CD4-positive, alpha-beta T cell (primary cell): Measurements from ENCODE around the gene PCBP4. TPM values are rescaled to one million over a fixed set of nuclear protein-coding genes. Genes with fewer than 3 reads are reported as not detected.
A peak's percentile ranks its signal among the peaks of the same experiment; 100 is the strongest.

Experiments
- ATAC-seq: fragments of 200-7000 bp; cut with Tn5 transposase; one replicate; pipeline ENCODE4 v1.10.0; 2022; ENCODE audit warnings: mild to moderate bottlenecking; ENCODE audit not compliant: poor library complexity
- CTCF ChIA-PET: fragments of 350-600 bp; sonication (Branson Sonifier 250); formaldehyde crosslinking; loops from one replicate; lab custom pipeline; 2021; ENCODE audit warnings: antibody characterized with exemption, inconsistent platforms; lab: Charles Lee
- POLR2A ChIA-PET: fragments of 350-600 bp; sonication (Branson Sonifier 250); formaldehyde crosslinking; loops from one replicate; lab custom pipeline; 2021; ENCODE audit warnings: antibody characterized with exemption, inconsistent platforms; lab: Charles Lee
- DNase-seq, 14 experiments: peaks; one replicate each; pipeline ENCODE4 v3.0.0-alpha.2; 2013 to 2020; ENCODE audit warnings: mixed read lengths in 2 of 14
- H3K27ac ChIP-seq, 2 donors: one replicate each; pipeline versions ENCODE4 v1.5.1 to v1.7.0; 2013; ENCODE audit warnings: low read length in 2 of 2, low read depth in 1 of 2, mild to moderate bottlenecking in 1 of 2
- H3K27me3 ChIP-seq, 2 experiments: 1 replicate in 1 of 2; 2 replicates in 1 of 2; pipeline versions ENCODE4 v1.6.1 to v1.7.0; 2013; ENCODE audit warnings: low read length in 2 of 2, control low read depth in 1 of 2, mild to moderate bottlenecking in 1 of 2, moderate library complexity in 1 of 2; ENCODE audit not compliant: insufficient read depth in 2 of 2, control insufficient read depth in 1 of 2
- H3K36me3 ChIP-seq: one replicate; pipeline ENCODE4 v1.6.1; 2013; ENCODE audit warnings: low read length, control low read depth; ENCODE audit not compliant: insufficient read depth
- H3K4me1 ChIP-seq: one replicate; pipeline ENCODE4 v1.6.1; 2013; ENCODE audit warnings: low read length, control low read depth; ENCODE audit not compliant: insufficient read depth
- H3K4me3 ChIP-seq: one replicate; pipeline ENCODE4 v1.5.1; 2013; ENCODE audit warnings: mild to moderate bottlenecking, low read length, moderate library complexity
- H3K9me3 ChIP-seq, 2 experiments: 1 replicate in 1 of 2; 2 replicates in 1 of 2; pipeline versions ENCODE4 v1.6.1 to v1.7.0; 2013; ENCODE audit warnings: low read length in 2 of 2, mild to moderate bottlenecking in 2 of 2, control low read depth in 1 of 2, moderate library complexity in 1 of 2; ENCODE audit not compliant: control insufficient read depth in 1 of 2, insufficient read depth in 1 of 2
- H3K27ac Mint-ChIP-seq: one replicate; pipeline ENCODE4 v1.8.0; 2020; ENCODE audit warnings: mixed read lengths
- H3K27me3 Mint-ChIP-seq: one replicate; pipeline ENCODE4 v1.8.0; 2021; ENCODE audit warnings: mixed read lengths
- H3K36me3 Mint-ChIP-seq: one replicate; pipeline ENCODE4 v1.8.0; 2021; ENCODE audit warnings: low read depth, mixed read lengths
- H3K4me1 Mint-ChIP-seq: one replicate; pipeline ENCODE4 v1.8.0; 2021; ENCODE audit warnings: low read depth, mixed read lengths
- H3K4me3 Mint-ChIP-seq: one replicate; pipeline ENCODE4 v1.8.0; 2020; ENCODE audit warnings: mild to moderate bottlenecking, mixed read lengths
- H3K9me3 Mint-ChIP-seq: one replicate; pipeline ENCODE4 v1.8.0; 2020; ENCODE audit warnings: mixed read lengths
- CTCF ChIP-seq: fragments of 200-600 bp; IDR thresholded peaks from one replicate; pipeline ENCODE4 v1.8.0; 2022; ENCODE audit warnings: antibody characterized with exemption, mild to moderate bottlenecking
- intact Hi-C, 2 experiments: fragments of 100-400 bp; cut with DNase I in 1 of 2; cut with micrococcal nuclease in 1 of 2; formaldehyde crosslinking; loops; one replicate each; pipeline versions ENCODE4 v1.15.1 to v1.9.0; 2023 to 2025; cut with DNase I, micrococcal nuclease
- total RNA-seq, 174 experiments: library from RNA in 2 of 174; stranded (reverse) in 2 of 174; gene quantifications; one replicate each; pipeline ENCODE4 v1.2.3 and lab custom pipeline; 2021 to 2026

PCBP4 gene
- total RNA-seq, 2 experiments from 2014 or later: 14.7 to 16.8 TPM

DNA sequence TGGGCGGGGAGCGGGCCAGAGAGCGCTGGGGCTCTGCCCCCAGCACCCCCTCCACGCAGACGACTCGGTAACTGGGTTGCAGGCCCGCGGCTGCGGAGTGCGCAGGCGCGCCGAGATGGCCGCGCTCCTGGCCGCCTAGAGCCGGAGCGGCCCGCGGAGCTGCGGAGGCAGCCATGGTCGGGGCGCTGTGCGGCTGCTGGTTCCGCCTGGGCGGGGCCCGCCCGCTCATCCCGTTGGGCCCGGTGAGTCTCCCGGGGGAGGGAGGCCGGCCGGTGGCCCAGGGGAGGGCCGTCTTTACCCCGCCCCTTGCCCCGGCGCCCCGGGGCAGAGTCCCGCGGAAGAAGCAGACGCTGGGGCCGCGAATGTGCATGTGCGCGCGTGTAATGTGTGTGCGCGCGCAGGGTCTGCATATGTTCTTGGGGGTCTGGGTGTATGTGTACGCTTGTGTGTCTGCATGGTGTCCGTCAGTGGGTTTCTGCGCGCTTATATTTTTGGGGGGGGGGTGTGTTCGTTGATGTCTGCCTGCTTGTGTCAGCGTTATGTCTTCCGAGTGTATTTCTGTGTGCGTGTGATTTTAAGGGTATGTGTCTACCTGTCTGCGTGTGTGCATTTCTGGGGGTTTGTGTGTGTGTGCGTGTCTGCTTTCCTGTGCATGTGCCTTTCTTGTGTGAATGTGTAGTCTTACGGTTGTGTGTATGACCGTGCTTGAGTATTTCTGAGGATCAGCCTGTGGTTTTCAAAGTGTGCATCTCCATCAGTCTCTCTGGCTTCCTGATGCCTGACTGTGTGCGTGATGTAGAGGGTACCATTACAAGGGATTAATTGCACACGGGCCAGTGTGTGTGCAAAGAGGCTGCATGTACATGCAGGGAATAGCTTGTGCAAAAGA is 8.0 kb upstream of the PCBP4 start, which contains the start of gene ABHD14A:
TSS of gene ABHD14A (plus strand) at position 102 of the 889 bp plus-strand sequence. CDS start at position 174, 72 bp downstream.
- DNase-seq: peak; percentile 48 to 92 (median 67)
- peak within 1 kb of the TSS; percentile 63 for H3K4me3 ChIP-seq
- no peak for TF ChIP-seq CTCF
- intact Hi-C loops: loop anchor here (1.0 kb wide), 2 partner anchors 20 to 33 kb away; partner anchors contain the start of genes PARP3 (in 2 of the 2) and RPL29 (in 1 of the 2)
- ChIA-PET POLR2A (interaction anchor here (0.7 to 2.9 kb wide), 6 partner anchors 7 to 82 kb away, joined by 3 to 33 read pairs (median 8); partner anchors contain the start of genes ACY1, PARP3, RPL29 and RRP9), CTCF (interaction anchor here (2.1 to 4.7 kb wide), 5 partner anchors 8 to 30 kb away, joined by 8 to 46 read pairs (median 14); partner anchors contain the start of genes ACY1 and RPL29)
- peaks cover 44% of the 10 kb centered on the region for H3K4me1 Mint-ChIP-seq
- H3K27me3 Mint-ChIP-seq: no peaks in the 10 kb centered on the region
- peaks cover 61% of the 10 kb centered on the region for H3K4me1 ChIP-seq
- H3K4me3 Mint-ChIP-seq: peak within 1 kb of the TSS; percentile 97
- H3K27ac ChIP-seq: peak within 1 kb of the TSS; percentile 57 to 79
- no peaks in the 10 kb centered on the region for H3K27me3 ChIP-seq
- H3K9me3 ChIP-seq: no peaks in the 10 kb centered on the region
- peak; percentile 67 for ATAC-seq
- no peaks in the 10 kb centered on the region for H3K9me3 Mint-ChIP-seq
- peak within 1 kb of the TSS; percentile 92 for H3K27ac Mint-ChIP-seq
- peaks cover 15% of the 10 kb centered on the region for H3K36me3 Mint-ChIP-seq
- H3K36me3 ChIP-seq: no peaks in the 10 kb centered on the region

GRCh38 chr3:51974277-51974962 is 7.2 kb upstream of the PCBP4 start:
- CTCF ChIA-PET: interaction anchor here (0.6 to 4.7 kb wide), 17 partner anchors 9 to 474 kb away, joined by 3 to 46 read pairs (median 5); partner anchors contain the start of genes ACY1, DCAF1, DUSP7 and GPR62
- Mint-ChIP-seq H3K27me3 (no peaks in the 10 kb centered on the region), H3K4me3 (peak overlapping the region; percentile 97), H3K4me1 (peaks cover 45% of the 10 kb centered on the region), H3K36me3 (peaks cover 15% of the 10 kb centered on the region), H3K9me3 (no peaks in the 10 kb centered on the region), H3K27ac (peak overlapping the region; percentile 92)
- DNase-seq (peak in 3 of 14 experiments; percentile 21 to 57 (median 42)), ATAC-seq (peak; percentile 12)
- peak; percentile 60 for TF ChIP-seq CTCF
- Histone ChIP-seq H3K27me3 (no peaks in the 10 kb centered on the region), H3K4me3 (peak overlapping the region; percentile 63), H3K27ac (peak overlapping the region; percentile 57 to 59), H3K4me1 (peaks cover 60% of the 10 kb centered on the region), H3K9me3 (no peaks in the 10 kb centered on the region), H3K36me3 (no peaks in the 10 kb centered on the region)
- POLR2A ChIA-PET: interaction anchor here (0.8 to 2.9 kb wide), 15 partner anchors 8 to 474 kb away, joined by 3 to 33 read pairs (median 4); partner anchors contain the start of genes ACY1, DCAF1, GPR62 and PARP3
- intact Hi-C loops: loop anchor here (1.0 kb wide), 1 partner anchor 32 kb away; the partner anchor contains the start of gene PARP3 (in 2 of the 2)

GRCh38 chr3:51971350-51971749 is 4.1 kb upstream of the PCBP4 start:
- Mint-ChIP-seq H3K27ac (no peak overlapping the region), H3K4me1 (peaks cover 52% of the 10 kb centered on the region), H3K36me3 (peaks cover 15% of the 10 kb centered on the region), H3K27me3 (no peaks in the 10 kb centered on the region), H3K4me3 (peak overlapping the region; percentile 66), H3K9me3 (no peaks in the 10 kb centered on the region)
- Histone ChIP-seq H3K9me3 (no peaks in the 10 kb centered on the region), H3K4me3 (no peak overlapping the region), H3K27ac (no peak overlapping the region), H3K27me3 (no peaks in the 10 kb centered on the region), H3K4me1 (peaks cover 61% of the 10 kb centered on the region), H3K36me3 (no peaks in the 10 kb centered on the region)
- ATAC-seq: no peak
- no peak for TF ChIP-seq CTCF
- ChIA-PET CTCF (interaction anchor here (4.7 kb wide), 1 partner anchor 12 kb away, joined by 46 read pairs; the partner anchor contains the start of gene ACY1), POLR2A (no interaction called here)
- intact Hi-C loops: no loop called here
- DNase-seq: no peak
